Measurements from ENCODE around the gene VCAN. TPM values are rescaled to one million over a fixed set of nuclear protein-coding genes. Genes with fewer than 3 reads are reported as not detected.

The VCAN gene
- total and polyA plus RNA-seq, 4 donors = 0.97 to 15.6 (median 4.8) TPM

- no peaks in the 10 kb centered on the region for H3K27me3 ChIP-seq (ENCODE audit: control insufficient read depth in 4 of 4, insufficient read depth in 4 of 4, low read length in 3 of 4)
- H3K9ac ChIP-seq (ENCODE audit: low read depth in 1 of 2, low read length in 2 of 2) = no peak overlapping the region
- H3K9me3 ChIP-seq (ENCODE audit: control insufficient read depth in 4 of 4, low read length in 3 of 4) = no peaks in the 10 kb centered on the region
- WGBS = 53% methylated on average over 2 of the region's 2 CpGs
- no peaks in the 10 kb centered on the region for H3K36me3 ChIP-seq (ENCODE audit: control insufficient read depth in 4 of 4, insufficient read depth in 3 of 4, low read depth in 1 of 4, low read length in 3 of 4)
- no peaks in the 10 kb centered on the region for H3K4me1 ChIP-seq (ENCODE audit: control insufficient read depth in 4 of 4, insufficient read depth in 4 of 4, low read length in 3 of 4)
- TF ChIP-seq CTCF (IDR thresholded peaks at IDR 0.05; ENCODE audit: low read depth, low read length, missing input control) (no peak), HNF4A (conservative IDR thresholded peaks at IDR 0.05) (no peak), REST (IDR thresholded peaks at IDR 0.05) (no peak), TAF1 (conservative IDR thresholded peaks at IDR 0.05) (no peak), FOXA2 (IDR thresholded peaks at IDR 0.05) (no peak), YY1 (IDR thresholded peaks at IDR 0.05) (no peak), FOXA1 (IDR thresholded peaks at IDR 0.05) (no peak), RAD21 (IDR thresholded peaks at IDR 0.05) (no peak), ZBTB33 (IDR thresholded peaks at IDR 0.05) (no peak), NR2F2 (IDR thresholded peaks at IDR 0.05) (no peak), JUND (IDR thresholded peaks at IDR 0.05) (no peak)
- no peak for DNase-seq (ENCODE audit: low spot score)
- no peak overlapping the region for H3K4me3 ChIP-seq (ENCODE audit: low read depth in 1 of 3, low read length in 3 of 3)
- H3K27ac ChIP-seq (ENCODE audit: low read depth in 1 of 2, low read length in 2 of 2) = no peak overlapping the region
Observed at GRCh38 chr5:83494087-83494620, 22.6 kb downstream of the VCAN start.

GRCh38 chr5:83494666-83495065, 23.1 kb downstream of the VCAN start:
- no peaks in the 10 kb centered on the region for H3K36me3 ChIP-seq (ENCODE audit: control insufficient read depth in 4 of 4, insufficient read depth in 3 of 4, low read depth in 1 of 4, low read length in 3 of 4)
- WGBS = 74% methylated on average over 4 of the region's 4 CpGs

More at GRCh38 chr5:83494666-83495065, 23.1 kb downstream of the VCAN start:
- Histone ChIP-seq H3K4me3 (ENCODE audit: low read depth in 1 of 3, low read length in 3 of 3) (no peak overlapping the region), H3K9ac (ENCODE audit: low read depth in 1 of 2, low read length in 2 of 2) (no peak overlapping the region), H3K27me3 (ENCODE audit: control insufficient read depth in 4 of 4, insufficient read depth in 4 of 4, low read length in 3 of 4) (no peaks in the 10 kb centered on the region), H3K4me1 (ENCODE audit: control insufficient read depth in 4 of 4, insufficient read depth in 4 of 4, low read length in 3 of 4) (no peaks in the 10 kb centered on the region), H3K9me3 (ENCODE audit: control insufficient read depth in 4 of 4, low read length in 3 of 4) (no peaks in the 10 kb centered on the region), H3K27ac (ENCODE audit: low read depth in 1 of 2, low read length in 2 of 2) (no peak overlapping the region)
- TF ChIP-seq EGR1 (IDR thresholded peaks at IDR 0.05; ENCODE audit: low read depth in 2 of 2) = no peak
- no peak for TF ChIP-seq HNF4A (conservative IDR thresholded peaks at IDR 0.05)
- TF ChIP-seq FOXA2 (IDR thresholded peaks at IDR 0.05) = no peak
- TF ChIP-seq JUND (IDR thresholded peaks at IDR 0.05) = no peak
- no peak for TF ChIP-seq MAX (IDR thresholded peaks at IDR 0.05)
- no peak for TF ChIP-seq RXRA (IDR thresholded peaks at IDR 0.05)
- TF ChIP-seq CTCF (IDR thresholded peaks at IDR 0.05; ENCODE audit: low read depth, low read length, missing input control) = no peak
- TF ChIP-seq FOXA1 (IDR thresholded peaks at IDR 0.05) = no peak
- TF ChIP-seq SP1 (IDR thresholded peaks at IDR 0.05) = no peak
- no peak for TF ChIP-seq YY1 (IDR thresholded peaks at IDR 0.05)
- no peak for TF ChIP-seq ZBTB33 (IDR thresholded peaks at IDR 0.05)
- TF ChIP-seq HNF4G (IDR thresholded peaks at IDR 0.05) = no peak
- no peak for TF ChIP-seq RAD21 (IDR thresholded peaks at IDR 0.05)
- no peak for DNase-seq (ENCODE audit: low spot score)

Data from liver (tissue), 9 donors.